ENCODE data around the gene SMPD2.

SMPD2 gene

DNA sequence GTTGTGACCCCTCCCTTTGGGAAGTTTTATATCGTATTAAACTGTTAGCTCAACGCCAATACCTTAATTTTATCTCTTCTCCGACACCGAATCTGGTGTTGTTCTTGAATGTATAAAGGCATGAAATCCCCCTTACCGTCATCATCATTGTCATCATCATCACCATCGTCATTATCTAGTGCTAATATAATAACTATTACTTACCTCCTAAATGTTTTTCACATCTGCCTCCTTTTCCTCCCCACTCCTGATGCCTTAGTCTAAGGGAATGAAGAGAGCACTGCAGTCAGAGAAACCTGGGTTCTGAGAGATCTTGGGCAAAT, 43.2 kb downstream of the SMPD2 start:
- DNase-seq (ENCODE audit: low read depth in 3 of 3, low spot score in 1 of 3): no peak

DNA sequence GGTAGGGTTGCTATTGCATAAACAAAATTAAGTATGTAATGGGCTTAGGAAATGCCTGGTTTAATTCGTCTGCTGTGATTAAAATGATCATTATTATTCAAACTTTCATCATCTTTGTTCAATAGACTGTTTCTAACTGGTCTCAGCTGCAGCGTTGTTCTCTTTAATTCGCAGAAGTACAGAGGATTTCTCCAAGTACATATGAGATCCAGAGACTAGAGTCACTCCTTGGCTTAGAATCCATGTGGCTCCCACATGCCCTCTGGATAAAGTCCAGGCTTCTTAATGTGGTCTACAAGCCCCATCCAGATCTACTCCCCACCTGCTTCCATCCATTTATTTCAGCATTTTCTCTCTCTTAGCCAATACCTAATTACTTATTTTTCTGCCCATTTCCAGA, 43.6 kb downstream of the SMPD2 start:
- no peak for DNase-seq (ENCODE audit: low read depth in 3 of 3, low spot score in 1 of 3)

DNA sequence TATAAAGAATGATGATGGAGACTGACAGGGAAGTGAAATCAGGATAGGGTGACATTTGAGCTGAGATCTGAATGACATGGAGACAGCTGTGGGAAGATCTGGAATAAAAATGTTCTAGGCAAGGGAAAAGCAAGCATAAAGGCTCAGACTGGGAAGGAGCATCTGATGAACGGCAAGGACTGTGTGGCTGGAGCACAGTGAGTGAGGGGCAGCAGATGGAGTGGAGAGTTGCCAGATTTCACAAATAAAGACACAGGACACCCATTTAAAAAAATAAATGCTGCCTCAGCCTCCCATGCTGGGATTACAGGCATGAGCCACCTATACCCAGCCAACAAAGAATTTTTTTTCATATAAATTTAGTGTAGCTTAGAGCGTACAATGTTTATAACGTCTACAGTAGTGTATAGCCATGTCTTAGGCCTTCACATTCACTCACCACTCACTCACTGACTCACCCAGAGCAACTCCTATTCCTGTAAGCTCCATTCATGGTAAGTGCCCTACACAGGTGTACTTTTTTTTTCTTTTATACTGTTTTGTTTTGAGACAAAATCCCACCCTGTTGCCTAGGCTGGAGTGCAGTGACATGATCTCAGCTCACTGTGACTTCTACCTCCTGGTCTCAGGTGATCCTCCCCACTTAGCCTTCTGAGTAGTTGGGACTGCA, 44.9 kb downstream of the SMPD2 start:
- DNase-seq (ENCODE audit: low read depth in 3 of 3, low spot score in 1 of 3): no peak

DNA sequence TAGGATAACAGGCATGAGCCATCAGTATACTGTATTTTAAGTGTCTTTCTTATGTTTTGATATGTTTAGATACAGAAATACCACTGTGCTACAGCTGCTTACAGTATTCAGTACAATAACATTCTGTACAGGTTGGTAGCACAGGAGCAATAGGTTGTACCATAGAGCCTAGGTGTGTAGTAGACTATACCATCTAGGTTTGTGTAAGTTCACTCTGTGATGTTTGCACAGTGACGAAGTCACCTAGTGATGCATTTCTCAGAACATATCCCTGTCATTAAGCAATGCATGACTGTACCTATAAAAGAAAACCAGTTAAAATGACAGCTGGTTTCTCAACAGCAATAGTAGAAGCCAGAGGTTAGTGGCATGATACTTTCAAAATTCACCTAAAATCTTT, 45.5 kb downstream of the SMPD2 start:
- no peak for DNase-seq (ENCODE audit: low read depth in 3 of 3, low spot score in 1 of 3)

DNA sequence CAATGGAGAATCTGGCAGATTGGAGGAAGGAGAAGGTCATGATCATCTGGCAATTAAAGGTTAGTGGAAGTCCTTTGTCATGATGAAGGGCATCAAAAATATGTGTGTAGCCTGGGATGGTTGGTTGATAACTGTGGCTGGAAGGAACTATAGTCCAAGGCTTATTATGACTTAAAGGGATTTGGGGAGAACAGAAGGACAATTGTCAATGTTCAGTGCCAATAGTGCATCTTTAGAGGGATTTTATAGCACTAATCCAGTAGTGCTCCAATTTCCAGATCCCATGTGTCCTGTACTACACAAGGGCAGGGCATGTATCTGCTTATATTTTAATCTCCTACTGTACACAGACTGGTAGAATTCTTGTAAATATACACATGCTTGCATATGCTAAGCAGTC, 47.5 kb downstream of the SMPD2 start:
- DNase-seq (ENCODE audit: low read depth in 3 of 3, low spot score in 1 of 3): no peak

DNA sequence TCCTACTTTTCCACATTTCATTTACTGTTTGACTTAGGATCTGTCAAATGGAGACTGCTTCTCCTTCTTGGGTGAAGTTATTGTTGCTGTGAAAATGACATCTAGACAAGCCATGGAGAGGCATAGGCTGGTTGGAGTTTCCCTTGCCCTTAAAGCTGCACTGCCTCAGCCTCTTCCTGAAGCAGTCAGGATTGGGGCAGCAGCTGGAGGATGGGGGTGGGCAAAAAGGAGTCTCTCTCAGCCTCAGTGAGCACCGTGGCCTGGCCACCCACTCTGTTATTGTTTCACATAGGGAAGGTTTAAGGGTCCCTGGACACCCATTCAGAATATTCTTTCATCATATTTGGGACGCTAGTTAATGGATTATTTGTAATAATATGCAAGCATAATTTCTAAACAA, 50.2 kb downstream of the SMPD2 start:
- no peak for DNase-seq (ENCODE audit: low read depth in 3 of 3, low spot score in 1 of 3)

DNA sequence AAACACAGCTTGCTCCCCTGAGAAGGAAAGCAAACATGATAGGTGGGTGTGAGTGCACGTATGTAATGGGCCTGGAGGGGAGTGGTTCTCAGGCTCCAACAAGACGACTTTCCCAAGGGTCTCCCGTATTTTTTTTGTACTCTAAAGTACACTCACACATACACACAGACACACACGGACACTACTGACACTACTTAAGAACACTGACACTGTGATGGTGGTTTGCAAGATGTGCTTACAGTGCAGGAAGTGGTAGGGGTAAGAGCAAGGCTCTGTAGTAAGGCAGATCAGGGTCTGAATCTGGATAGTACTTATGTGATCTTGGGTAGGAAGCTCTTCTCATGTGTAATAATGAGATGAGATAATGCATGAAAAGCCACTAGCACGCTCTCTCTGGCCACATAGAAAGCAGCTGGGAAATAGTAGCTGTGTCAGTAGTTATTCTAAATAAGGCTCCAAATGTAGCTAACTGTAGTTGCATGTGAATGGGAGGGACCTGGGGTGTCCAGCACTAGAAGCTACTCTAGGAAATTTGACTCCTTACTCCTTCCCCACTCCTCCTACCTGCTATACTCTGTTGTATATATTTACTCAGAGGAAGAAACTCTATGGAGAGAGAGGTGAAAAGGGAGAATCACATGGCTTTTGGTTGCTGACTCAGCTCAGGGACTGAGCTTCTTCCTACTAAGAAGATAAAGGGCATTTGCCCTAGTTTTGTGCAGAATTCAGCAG, 50.8 kb downstream of the SMPD2 start:
- no peak for DNase-seq (ENCODE audit: low read depth in 3 of 3, low spot score in 1 of 3)
